Right lobe of liver (tissue), 6 donors: ENCODE results near the gene COMT. TPM values are rescaled to one million over a fixed set of nuclear protein-coding genes. Genes with fewer than 3 reads are reported as not detected.
A peak's percentile ranks its signal among the peaks of the same experiment; 100 is the strongest.

Experiments used
- ATAC-seq, 4 donors: fragments of 200-7000 bp; cut with Tn5 transposase; one replicate each; pipeline ENCODE4 v1.9.1; 2020; ENCODE audit warnings: mild to moderate bottlenecking in 4 of 4, moderate library complexity in 4 of 4
- DNase-seq, 3 donors: peaks; one replicate each; pipeline ENCODE4 v3.0.0-alpha.2; 2020
- H3K27ac ChIP-seq, 3 donors: fragments of 200-600 bp; one replicate each; pipeline ENCODE4 v1.8.0; 2022
- H3K27me3 ChIP-seq, 2 donors: fragments of 200-600 bp; one replicate each; pipeline ENCODE4 v1.8.0; 2022
- H3K36me3 ChIP-seq, 4 donors: fragments of 200-600 bp; sonication (generic) in 1 of 4; one replicate each; pipeline versions ENCODE4 v1.5.1 to v1.8.0; 2017 to 2022; ENCODE audit warnings: control low read depth in 1 of 4
- H3K4me1 ChIP-seq, 4 donors: fragments of 200-600 bp; sonication (generic) in 1 of 4; one replicate each; pipeline versions ENCODE4 v1.5.1 to v1.8.0; 2017 to 2022; ENCODE audit warnings: control low read depth in 1 of 4
- H3K4me3 ChIP-seq, 3 donors: fragments of 200-600 bp; one replicate each; pipeline ENCODE4 v1.8.0; 2022
- H3K9me3 ChIP-seq, 4 donors: fragments of 200-600 bp; sonication (generic) in 1 of 4; one replicate each; pipeline versions ENCODE4 v1.5.1 to v1.8.0; 2017 to 2022; ENCODE audit warnings: control low read depth in 1 of 4
- POLR2A ChIP-seq: fragments of 450-650 bp; IDR thresholded peaks from one replicate; pipeline ENCODE4 v1.6.1; 2017; ENCODE audit warnings: antibody characterized with exemption, mild to moderate bottlenecking
- WGBS: methylation state at CpG from one replicate; pipeline ENCODE4 v1.1.6; 2018; ENCODE audit warnings: low coverage, low lambda C conversion rate; ENCODE audit not compliant: insufficient coverage; ENCODE audit errors: missing lambda C conversion rate; 5-methylcytosine and 5-hydroxymethylcytosine counted together
- intact Hi-C, 2 donors: fragments of 100-400 bp; cut with DNase I; formaldehyde crosslinking; loops; one replicate each; pipeline versions ENCODE4 v1.11.2 to v1.14.1; 2022
- total RNA-seq, 6 experiments: library from RNA; depleted of rRNA in 2 of 6; stranded (reverse); fragments of >200 nt in 2 of 6; fragmentation: NEBNext Ultra II Directional in 3 of 6; extraction: Animal tissue kit (Norgen Biotek cat#: 25700) in 3 of 6; gene quantifications; one replicate each; pipeline versions ENCODE4 v1.1.0 to v1.2.4, GENCODE V29; 2016 to 2023
- TF ChIP-seq, protein P1 (sequence below), 4 donors: fragments of 200-600 bp in 3 of 4; fragments of 450-650 bp in 1 of 4; IDR thresholded peaks; one replicate each; pipeline versions ENCODE4 v1.5.1 to v1.8.0; 2016 to 2022; ENCODE audit warnings: antibody characterized with exemption in 4 of 4, mild to moderate bottlenecking in 2 of 4
- donor health status: DM: no; HTN: yes; CAD: no.
- donor health status: DM: no; HTN: no; CAD: no.
- donor health status: DM: no; HTN: no; CAD: no.
- donor health status: DM: no; HTN: yes; CAD: no.
- donor health status: DM: no; HTN: yes; CAD: no.

Gene COMT
- total RNA-seq, 6 experiments from 2014 or later: 144 to 270 (median 200) TPM

DNA sequence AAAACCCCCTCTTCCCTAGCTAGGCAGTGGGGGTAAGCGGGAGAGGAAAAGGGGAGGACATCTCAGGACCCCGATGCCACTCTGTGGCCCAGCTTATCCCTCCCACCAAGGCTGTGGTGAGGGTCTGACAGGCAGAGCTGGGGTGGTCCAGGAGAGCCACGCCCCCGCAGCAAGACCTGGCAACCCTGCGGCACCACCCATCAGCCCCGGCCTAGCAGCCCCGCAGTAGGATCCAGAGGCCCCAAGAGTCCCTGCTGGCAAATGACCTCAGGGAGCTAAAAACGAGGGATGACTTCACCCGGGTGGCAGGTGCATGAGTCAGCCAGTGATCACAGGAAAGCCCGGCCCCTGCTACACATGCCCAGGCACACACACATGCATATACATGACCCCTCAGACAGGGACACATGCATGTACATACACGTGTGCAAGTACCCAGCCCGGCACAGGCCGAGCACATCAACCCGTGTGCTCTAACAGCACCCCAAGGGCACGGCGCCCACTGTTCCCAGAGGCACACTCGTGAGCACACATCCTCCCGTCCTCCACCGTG is 42.7 kb downstream of the COMT start:
- Histone ChIP-seq H3K4me1 (peaks cover 0 to 10% (median 4%) of the 10 kb centered on the region in 4 donors), H3K27ac (peak overlapping the region in 1 of 3 donors; percentile 10), H3K9me3 (no peaks in the 10 kb centered on the region), H3K36me3 (no peaks in the 10 kb centered on the region), H3K4me3 (no peak overlapping the region), H3K27me3 (no peaks in the 10 kb centered on the region)
- intact Hi-C loops: no loop called here
- peak in 2 of 3 donors; percentile 50 to 65 for DNase-seq
- TF ChIP-seq POLR2A: no peak
- TF ChIP-seq, protein P1, sequence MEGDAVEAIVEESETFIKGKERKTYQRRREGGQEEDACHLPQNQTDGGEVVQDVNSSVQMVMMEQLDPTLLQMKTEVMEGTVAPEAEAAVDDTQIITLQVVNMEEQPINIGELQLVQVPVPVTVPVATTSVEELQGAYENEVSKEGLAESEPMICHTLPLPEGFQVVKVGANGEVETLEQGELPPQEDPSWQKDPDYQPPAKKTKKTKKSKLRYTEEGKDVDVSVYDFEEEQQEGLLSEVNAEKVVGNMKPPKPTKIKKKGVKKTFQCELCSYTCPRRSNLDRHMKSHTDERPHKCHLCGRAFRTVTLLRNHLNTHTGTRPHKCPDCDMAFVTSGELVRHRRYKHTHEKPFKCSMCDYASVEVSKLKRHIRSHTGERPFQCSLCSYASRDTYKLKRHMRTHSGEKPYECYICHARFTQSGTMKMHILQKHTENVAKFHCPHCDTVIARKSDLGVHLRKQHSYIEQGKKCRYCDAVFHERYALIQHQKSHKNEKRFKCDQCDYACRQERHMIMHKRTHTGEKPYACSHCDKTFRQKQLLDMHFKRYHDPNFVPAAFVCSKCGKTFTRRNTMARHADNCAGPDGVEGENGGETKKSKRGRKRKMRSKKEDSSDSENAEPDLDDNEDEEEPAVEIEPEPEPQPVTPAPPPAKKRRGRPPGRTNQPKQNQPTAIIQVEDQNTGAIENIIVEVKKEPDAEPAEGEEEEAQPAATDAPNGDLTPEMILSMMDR (IDR thresholded peaks at IDR 0.05): no peak
- WGBS: 50% methylated on average over 2 of the region's 19 CpGs
- peak in 1 of 4 donors; percentile 72 for ATAC-seq

DNA sequence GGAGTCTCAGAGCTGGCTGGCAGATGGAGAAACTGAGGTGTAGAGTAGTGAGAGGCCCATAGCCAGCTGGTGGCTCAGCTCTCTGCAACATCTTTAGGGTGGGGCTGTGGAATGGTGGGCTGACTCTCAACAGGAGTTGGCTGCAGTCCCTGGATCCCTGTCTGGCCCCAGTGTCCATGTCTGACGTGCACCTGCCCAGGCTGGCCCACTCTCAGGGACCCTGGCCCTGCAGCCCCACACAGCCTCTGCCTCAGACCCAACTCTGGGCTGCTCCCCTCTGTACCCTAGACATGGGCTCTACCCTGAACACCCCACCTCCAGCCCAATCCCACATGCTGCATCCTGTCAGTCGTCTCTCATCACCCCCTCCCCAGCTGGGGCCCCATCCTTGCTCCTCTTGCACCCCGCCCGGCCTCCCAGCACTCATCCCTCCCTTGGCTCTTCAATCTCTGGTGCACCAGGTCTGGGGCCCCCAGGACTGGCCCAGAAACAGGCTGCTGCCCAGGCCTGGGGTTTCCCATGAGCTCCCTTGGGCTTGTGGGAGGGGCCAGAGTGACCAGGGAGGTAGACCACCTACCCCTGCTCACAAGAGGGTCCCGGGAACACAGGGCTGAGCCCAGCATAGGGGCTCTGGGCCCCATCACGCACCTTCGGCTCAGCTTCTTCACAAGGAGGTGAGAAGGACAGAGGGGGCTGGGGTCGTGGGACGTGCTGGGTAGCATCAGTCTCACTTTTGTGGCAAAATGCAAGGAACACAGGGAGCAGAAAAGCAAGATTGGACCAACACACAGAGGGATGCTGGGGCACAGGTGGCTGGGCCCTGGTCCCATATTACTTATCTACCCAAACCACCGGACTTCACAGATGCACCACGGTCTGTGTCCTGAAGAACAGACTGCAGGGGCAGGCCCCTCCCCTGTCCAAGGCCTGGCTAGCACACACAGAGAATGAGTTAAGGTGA is 43.6 kb downstream of the COMT start:
- peak overlapping the region in 1 of 3 donors; percentile 10 for H3K27ac ChIP-seq
- H3K27me3 ChIP-seq: no peaks in the 10 kb centered on the region
- WGBS: 72% methylated on average over 4 of the region's 11 CpGs
- H3K36me3 ChIP-seq: no peaks in the 10 kb centered on the region
- DNase-seq: peak in 2 of 3 donors; percentile 15 to 40
- intact Hi-C loops: no loop called here
- H3K9me3 ChIP-seq: no peaks in the 10 kb centered on the region
- ATAC-seq: no peak
- peaks cover 0 to 10% (median 4%) of the 10 kb centered on the region in 4 donors for H3K4me1 ChIP-seq
- TF ChIP-seq, protein P1 (IDR thresholded peaks at IDR 0.05): no peak
- no peak for TF ChIP-seq POLR2A
- no peak overlapping the region for H3K4me3 ChIP-seq

DNA sequence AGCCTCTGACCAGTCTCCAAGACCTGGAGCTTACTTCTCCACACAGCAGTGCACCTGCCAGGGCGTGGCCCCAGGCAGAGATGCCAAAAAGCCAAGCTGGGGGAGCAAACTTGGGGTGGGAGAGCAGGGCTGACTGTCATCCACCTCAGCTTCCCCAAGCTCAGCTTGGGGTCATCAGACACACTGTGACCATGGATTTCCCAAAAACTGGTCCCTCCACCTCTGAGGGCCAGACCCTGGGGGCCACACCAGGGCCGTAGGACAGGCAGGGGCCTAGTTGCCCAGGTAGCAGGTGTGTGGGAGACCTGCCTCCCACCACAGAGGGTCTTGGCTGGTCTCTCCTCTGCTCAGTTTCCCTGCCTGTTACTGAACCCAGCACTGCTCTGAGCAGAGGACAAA is 44.4 kb downstream of the COMT start:
- WGBS: no CpG with 5 or more reads among the region's 2 CpGs
- DNase-seq (peak in 2 of 3 donors; percentile 12 to 37), ATAC-seq (no peak)
- TF ChIP-seq, protein P1 (IDR thresholded peaks at IDR 0.05): no peak
- no peak for TF ChIP-seq POLR2A
- peak overlapping the region; percentile 60 to 82 (median 69) for H3K4me3 ChIP-seq
- no peaks in the 10 kb centered on the region for H3K36me3 ChIP-seq
- intact Hi-C loops: no loop called here
- H3K4me1 ChIP-seq: peaks cover 0 to 10% (median 4%) of the 10 kb centered on the region in 4 donors
- H3K27ac ChIP-seq: no peak overlapping the region
- no peaks in the 10 kb centered on the region for H3K27me3 ChIP-seq
- no peaks in the 10 kb centered on the region for H3K9me3 ChIP-seq

DNA sequence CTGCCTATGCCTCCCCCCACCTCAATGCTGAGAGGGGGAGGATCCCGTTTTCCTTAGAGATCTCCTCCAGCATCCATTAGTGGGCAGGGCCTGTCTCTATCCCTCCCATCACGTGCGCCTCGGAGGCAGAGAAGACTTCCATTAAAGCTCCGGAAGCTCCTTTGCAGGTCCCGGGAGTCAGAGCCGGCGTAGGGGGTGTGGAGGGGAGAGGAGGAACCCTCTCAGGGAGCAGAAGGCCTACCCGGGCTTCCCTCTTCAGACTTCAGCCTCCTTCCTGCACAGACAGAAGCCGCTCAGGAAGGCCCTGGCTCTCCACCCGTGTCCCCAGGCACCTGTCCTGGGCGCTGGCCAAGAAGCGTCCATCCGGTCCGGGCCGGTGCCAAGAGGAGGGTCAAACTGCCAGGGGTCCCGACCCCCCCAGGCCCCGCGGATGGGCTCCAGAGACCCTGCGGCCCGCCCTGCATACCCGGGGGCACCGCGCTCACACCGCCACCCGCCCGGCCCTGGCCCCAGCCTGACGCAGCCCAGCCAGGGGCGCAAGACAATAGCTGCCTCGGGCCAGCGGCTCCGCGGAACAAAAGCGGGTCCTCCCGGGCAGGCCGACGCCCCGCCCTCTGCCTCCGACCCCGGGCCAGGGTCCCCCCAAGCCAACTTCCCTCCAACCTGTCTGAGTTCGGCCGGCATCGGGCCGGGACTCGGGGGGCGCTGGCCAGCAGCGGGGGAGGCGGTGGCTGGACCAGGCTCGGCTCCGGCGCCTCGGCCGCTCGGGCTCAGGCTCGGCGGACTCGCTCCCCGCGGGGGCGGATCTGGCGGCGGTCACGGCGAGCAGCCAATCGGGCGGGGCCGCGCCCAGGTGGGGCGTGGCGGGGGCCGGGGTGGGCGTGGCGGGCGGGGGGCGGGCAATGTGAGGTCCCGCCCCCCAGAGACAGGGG is 45.1 kb downstream of the COMT start:
- H3K9me3 ChIP-seq: no peaks in the 10 kb centered on the region
- H3K27ac ChIP-seq: peak overlapping the region; percentile 21 to 70 (median 44)
- ATAC-seq (peak; percentile 82 to 96 (median 88)), DNase-seq (peak; percentile 82 to 86 (median 82))
- H3K4me1 ChIP-seq: peaks cover 0 to 10% (median 4%) of the 10 kb centered on the region in 4 donors
- WGBS: 41% methylated on average over 6 of the region's 76 CpGs
- H3K36me3 ChIP-seq: no peaks in the 10 kb centered on the region
- peak overlapping the region; percentile 60 to 82 (median 69) for H3K4me3 ChIP-seq
- intact Hi-C loops: no loop called here
- no peaks in the 10 kb centered on the region for H3K27me3 ChIP-seq
- TF ChIP-seq, protein P1 (IDR thresholded peaks at IDR 0.05): no peak
- TF ChIP-seq POLR2A: peak; percentile 88
